CD4-positive, alpha-beta T cell treated with Interleukin-2 at 100 ng/mL for 4 hours (primary cell): ENCODE measurements around the gene PLA2G12B.

Experiments
- DNase-seq: peaks from one replicate; pipeline ENCODE4 v3.0.0-alpha.2; 2020; ENCODE audit warnings: low spot score

Gene PLA2G12B

GRCh38 chr10:72890086-72890485, 64.5 kb downstream of the PLA2G12B start:
- no peak for DNase-seq

DNA sequence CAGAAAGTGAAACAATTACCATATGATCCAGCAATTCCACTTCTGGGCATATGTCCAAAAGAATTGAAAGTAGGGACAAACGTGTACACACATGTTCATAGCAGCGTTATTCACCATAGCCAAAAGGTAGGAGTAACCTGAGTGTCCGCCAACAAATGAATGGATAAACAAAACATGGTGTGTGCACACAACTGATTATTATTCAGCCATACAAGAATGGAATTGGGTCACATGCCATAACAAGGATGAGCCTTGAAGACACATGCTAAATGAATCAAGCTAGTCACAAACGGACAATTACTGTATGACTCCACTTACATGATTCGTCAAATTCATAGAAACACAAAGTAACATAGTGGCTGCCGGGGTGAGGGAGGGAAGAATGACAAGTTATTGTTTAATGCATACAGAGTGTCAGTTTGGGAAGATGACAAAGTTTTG, 65.2 kb downstream of the PLA2G12B start:
- DNase-seq = no peak

DNA sequence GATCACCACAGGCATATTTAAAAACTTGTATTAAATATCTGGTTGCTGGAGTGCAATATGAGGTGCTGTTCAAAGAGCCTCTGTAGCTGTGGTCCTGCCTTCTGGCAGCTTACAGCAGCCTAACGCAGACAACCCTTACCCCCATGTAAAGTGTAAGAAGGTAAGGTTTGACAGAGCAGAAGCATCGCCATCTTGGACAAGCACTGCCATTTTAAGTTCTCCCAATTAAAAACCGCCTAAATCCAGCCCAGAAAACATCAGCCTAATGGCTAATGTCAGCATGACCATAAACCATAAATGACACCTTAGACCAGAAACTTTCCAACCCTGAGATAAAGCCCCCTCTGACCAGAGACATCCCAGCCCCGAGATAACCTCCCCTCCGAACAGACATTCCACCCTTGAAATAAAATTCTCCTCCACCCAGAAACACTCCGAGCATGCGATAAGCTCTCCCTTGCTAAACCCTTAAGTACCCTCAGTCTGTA, 66.4 kb downstream of the PLA2G12B start:
- DNase-seq = no peak

- no peak for DNase-seq
These were observed 67.6 kb downstream of the PLA2G12B start for GRCh38 chr10:72887043-72887442.

DNA sequence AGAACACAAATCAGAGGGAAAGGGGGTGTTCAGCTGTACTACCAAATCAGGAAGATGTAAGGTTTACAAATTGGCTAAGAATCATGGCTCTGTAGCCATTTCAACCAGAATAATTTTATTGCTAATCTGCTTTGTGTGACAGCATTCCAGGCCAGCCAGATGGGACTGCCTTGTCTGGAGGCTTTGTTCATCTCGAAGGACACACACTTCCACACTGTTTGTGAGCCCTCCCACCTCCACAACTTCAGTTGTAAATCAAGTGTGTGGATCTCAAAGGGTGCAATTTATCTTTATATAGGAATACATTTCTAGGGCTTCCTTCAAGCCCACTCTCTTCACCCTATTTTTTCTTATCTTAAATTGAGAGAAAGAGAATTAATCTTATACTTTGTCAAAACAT, 68.0 kb downstream of the PLA2G12B start:
- no peak for DNase-seq

DNA sequence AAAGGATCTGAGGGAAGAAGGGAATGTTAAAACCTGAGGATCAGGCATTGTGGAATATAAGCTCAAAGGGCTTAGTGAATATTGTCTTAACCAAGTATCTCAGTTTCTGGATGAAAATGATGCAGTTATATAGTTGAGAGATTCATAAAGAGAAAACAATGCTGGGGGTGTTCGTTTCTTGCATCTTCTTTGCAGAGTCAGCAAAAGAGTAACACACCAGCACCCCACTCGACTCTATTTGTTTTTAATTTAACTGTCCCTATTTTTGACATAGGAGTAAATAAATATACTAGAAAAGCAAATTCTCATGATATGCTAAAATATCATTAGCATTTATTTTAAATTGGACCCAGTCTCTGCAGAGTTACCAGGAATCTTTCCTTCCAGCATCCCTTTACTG, 68.7 kb downstream of the PLA2G12B start:
- no peak for DNase-seq
